Activated CD8-positive, alpha-beta memory T cell treated with anti-CD3 and anti-CD28 coated beads, Interleukin-2, amount 50 U/mL, for 1 hour (primary cell): ENCODE measurements around the gene KIF26A.
"Not testable (repeated sequence)": the region's sequence is repeated elsewhere in the genome, so short reads cannot be mapped to it uniquely, and the experiment has no call there.

Experiments
- DNase-seq: peaks from one replicate; pipeline ENCODE4 v3.0.0-alpha.2; 2020; ENCODE audit errors: extremely low read depth

KIF26A gene

DNA sequence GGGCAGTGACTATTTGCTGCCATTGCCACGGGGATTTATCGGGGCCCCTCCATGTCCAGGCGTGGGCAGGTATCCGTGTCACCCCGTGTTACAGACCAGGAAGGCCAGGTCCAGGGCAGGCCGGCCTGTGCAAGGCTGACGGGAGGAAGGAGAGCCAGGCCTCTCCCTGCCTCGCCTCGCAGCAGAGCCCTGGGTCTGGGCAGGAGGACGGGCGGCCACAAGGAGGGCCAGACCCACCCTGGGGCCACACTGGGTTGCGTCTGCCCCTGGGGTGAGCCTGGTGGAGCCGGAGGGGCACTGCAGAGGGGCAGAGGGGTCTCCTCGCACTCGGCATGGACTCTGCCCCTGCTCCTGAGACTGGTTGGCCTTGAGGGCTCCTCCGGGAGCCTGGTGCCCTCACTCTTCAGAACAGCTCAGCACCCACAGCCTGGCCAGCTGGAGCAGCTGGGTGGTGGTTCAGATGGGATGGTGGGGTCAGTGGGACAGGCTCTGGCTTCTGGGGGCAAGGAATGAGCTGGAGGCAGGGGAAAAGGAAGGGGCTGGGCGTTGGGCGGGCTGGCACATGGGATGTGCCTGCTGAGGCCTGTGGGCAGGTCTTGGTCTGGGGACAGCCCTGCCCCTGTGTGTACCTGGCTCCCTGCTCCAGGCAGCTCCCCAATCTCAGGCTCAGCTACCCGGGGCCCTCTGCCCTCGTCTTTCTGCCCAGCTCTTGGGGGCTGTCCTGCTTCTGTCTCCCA lies 53.9 kb downstream of the KIF26A start:
- DNase-seq: no peak

DNA sequence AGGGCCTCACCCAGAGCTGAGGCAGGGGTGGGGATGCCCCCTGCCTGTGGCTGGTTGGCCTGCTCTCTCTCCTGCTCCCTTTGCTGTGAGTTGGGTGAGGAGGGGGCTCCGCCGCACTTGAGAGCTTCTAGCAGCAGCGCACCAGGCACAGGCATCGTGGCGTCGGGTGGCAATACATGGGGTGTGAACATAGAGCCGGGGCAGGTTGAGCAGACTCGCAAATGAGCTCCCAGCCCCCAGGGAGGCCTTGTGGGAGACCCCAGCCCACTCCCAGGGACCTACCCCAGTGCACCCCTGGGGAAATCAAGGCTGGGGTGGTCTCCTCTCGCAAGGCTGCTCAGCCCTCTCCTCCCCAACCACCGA lies 54.5 kb downstream of the KIF26A start:
- DNase-seq: no peak

DNA sequence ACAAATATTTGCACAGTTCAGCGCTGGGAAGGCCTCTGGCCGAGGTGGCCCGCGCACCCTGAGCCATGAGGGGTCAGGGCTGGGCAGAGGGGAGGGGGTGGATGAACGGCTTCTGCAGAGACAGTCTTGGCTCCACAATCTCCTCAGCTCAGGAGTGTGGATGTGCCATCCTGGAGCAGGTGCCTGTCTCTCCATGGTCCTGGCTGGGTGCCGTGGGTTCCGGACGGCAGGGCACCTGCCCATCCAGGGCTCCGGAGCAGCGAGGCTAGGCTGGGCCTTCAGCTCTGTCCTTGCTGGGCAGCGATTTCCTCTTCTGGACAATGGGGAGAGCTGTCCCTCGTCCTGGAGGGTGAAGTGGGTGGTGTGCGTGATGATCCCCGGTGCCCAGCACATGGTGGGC lies 55.6 kb downstream of the KIF26A start:
- no peak for DNase-seq

DNA sequence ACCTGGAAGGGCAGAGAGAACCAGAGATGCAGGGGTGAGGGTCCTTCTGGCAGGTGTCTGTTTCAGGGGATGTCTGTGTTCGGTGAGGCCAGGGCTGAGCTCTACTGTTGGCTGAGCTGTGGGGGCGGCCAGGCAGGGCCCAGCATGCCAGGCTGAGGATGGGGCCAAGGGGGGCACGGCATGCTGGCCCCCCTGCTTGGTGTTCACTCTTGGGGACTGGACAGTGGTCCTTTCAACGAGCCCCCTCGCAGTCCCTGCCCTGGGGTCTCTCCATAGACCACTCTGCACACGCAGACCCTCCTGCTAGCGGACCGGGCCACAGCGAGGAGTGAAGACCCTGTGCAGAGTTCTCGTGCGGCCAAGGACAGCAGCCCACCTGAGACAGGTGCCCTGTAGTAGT lies 56.3 kb downstream of the KIF26A start:
- no peak for DNase-seq

DNA sequence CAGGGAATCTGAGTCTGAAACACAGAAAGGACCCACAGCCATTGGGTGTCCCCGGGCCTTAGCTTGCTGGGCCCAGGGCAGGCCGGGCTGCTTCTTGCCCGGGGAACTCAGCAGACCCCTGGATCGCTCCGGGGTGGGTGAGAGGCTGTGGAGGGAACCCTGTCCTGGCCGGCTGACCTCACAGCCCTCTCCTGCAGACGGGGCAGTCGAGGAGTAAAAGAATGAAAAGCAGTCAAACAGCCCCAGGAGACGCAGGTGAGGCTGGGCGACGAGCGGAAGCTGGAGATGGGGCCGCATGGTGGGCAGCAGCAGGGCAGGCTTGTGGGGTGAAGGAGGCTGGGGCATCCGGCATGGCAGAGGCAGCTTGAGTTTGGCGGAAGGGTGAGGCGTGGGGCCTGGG lies 57.0 kb downstream of the KIF26A start:
- no peak for DNase-seq

DNA sequence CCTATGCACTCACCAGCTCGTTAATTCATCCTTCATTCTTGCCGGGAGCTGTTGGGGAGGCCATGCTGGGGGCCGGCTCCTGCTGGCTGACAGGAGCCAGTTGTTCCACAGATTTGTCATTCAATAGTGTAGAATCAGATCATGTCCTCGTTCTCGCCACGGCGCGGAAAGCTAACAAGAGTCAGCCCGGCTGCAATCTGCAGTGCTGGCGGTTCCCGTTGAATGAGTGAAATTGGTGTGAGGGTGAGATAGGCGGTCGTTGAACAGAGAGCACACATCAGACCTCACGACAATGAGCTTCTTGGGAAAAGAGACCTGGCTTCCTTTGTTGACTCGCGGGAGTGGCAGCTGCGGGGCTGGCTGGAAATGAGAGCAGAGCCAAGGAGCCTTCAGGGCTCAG lies 57.5 kb downstream of the KIF26A start:
- no peak for DNase-seq

DNA sequence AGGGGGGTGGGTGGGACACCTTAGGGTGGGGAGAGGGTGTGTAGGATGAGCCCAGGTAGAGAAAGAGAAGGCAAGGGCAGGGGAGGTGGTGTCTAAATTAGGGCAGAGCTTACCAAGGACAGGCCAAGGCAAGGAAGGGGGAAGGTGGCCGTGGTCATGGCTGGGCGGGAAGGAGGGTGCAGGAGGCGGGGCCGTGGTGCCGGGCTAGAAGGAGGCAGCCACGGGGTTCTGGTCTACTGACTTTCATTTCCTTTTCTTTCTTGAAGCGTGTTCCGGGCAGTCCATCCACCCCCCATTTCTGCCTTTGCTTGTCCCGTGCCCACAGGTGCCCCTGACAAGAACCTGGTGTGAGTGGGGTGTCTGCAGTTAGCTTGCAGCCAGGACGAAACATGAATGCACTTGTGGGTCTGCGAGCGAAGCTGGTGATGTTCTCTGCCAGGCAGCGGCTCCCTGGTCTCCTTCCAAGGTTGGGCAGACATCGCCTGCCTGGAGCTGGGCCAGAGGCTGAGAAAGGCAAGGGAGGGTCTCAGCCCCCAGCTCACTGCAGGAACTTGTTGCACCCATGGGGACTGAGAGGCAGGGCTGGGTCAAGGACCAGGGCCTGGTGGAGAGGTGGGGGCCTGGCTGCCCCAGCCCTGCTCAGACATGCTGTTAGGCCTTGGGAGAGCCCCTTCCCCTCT lies 58.2 kb downstream of the KIF26A start:
- no peak for DNase-seq

DNA sequence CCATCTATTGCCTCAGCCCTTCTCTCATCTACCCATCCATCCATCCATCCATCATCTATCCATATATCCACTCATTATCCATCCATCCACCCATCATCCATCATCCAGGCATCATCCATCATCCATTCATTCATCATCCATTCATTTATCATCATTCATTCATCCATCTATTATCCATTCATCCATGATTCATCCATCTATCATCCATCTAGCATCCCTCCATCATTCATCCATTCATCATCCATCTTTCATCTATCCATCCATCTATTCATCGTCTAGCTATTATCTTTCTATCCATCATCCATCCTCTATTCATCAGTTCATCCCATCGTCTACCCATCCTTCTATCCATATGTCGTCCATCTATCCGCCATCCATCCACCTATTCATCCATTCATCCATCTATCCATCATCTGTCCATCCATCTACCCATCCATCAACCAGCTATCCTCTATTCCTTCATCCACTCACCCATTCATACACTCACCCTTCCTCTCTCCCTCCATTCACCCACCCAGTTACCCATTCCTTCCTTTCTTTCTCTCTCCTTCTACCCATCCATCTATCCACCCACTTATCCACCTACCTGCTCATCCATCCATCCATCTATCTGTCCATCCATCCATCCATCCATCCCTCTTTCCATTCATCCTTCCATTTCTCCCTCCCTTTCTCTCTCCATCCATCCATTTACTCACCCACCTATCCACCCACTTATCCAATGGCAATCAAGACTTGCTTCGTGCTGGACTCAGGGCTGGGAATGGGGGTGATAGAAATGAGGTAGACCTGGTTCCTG lies 59.3 kb downstream of the KIF26A start:
- no peak for DNase-seq

DNA sequence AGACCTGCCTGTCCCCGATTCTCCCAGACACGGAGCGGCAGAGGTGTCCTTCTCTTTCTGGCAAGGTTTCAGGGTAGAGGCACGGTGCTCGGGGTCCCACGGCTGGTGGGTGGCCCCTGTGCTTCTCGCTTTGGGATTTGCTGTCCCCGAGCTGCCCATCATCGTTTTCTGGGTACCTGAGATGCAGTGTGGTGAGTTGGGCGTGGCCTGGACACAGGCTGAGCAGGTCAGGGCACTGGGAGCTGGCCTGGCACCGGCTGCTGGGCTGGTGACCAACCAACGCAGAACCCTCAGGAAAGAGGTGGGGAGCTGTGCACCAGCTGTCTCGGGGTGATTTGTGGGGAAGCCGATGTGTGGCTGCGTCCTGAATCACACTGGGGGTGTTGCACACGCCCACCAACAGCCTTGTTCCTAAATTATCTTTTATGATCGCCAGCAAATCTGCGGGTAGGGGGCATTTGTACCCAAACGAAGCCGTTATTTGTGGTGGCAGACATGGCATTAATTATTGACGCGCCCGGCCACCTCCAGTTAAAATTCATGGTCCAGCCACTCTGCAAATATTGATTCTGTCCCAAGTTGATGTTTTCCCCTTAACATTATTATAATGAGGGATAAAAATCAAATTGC lies 61.0 kb downstream of the KIF26A start:
- no peak for DNase-seq

DNA sequence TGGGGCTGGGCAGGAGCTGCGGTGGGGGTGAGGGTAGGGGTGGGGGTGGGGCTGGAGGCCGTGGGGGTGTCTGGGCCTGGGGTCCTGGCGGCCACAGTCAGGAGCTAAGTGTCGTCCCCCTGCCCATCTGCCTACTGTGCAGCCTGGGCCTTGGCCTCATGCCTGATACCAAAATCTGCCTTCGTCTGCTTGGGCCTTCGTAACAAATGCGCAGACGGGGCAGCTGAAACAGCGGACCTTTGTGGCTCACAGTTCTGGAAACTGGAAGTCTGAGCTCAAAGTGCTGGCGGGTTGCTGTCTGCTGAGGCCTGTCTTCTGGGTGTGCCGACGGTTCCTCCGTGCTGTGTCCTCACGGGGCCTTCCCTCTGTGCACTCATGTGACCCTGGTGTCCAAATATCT lies 61.7 kb downstream of the KIF26A start:
- no peak for DNase-seq

DNA sequence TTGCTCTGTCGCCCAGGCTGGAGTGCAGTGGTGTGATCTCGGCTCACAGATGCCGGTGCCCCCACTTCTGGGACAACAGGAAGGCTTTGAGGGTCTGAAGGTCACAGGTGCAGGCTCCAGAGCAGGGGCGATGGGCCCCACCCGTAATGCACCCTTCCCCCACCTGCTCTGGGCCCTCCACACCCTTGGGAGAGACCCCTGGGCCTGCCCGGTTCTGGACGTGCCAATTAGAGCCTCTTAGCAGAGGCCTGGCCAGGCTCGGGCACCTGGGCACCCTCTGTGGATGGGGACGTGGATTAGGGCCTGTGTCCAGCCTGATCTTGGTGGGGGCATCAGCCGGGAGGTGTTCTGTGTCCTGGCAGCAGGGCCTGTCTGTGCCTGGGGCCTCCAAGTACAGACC lies 62.2 kb downstream of the KIF26A start:
- no peak for DNase-seq

DNA sequence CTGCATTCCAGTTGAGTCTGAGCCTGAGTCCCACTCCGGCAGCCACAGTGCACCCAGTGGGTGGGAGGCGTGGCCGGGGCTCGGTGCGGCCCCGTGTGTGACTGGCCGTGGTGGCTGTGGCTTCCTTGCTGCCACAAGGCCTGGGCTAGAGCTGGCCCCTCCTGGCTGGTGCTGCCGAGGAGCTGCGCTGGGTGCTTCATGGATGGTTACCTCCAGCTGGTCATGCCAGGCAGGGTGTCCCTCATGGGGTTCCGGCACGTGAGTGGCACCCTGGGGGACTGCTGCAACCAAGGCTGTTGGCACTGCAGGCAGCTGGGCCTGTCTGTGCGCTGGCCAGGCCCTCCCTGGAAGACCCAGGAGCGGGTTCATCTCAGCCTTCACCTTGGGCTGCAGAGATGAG lies 62.7 kb downstream of the KIF26A start:
- DNase-seq: no peak

DNA sequence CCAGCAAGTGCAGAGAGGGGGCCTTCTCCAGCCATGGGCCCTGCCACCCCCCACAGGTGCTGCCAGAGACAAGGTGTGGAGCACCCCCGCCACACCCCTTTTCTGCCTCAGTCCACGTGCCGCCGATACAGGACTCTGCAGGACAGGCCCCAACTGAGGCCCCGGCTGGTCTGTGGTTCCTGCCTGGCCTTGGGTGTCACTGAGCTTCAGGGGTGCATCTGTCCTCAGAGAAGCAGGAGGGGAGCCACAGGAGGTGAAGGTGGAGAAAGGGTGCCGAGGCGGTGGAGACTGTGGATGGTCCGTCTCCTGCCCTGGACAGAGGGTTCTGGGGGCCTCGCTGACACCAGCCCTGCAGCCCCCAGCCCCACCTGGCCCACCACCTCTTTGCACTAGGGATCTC lies 63.1 kb downstream of the KIF26A start:
- no peak for DNase-seq

DNA sequence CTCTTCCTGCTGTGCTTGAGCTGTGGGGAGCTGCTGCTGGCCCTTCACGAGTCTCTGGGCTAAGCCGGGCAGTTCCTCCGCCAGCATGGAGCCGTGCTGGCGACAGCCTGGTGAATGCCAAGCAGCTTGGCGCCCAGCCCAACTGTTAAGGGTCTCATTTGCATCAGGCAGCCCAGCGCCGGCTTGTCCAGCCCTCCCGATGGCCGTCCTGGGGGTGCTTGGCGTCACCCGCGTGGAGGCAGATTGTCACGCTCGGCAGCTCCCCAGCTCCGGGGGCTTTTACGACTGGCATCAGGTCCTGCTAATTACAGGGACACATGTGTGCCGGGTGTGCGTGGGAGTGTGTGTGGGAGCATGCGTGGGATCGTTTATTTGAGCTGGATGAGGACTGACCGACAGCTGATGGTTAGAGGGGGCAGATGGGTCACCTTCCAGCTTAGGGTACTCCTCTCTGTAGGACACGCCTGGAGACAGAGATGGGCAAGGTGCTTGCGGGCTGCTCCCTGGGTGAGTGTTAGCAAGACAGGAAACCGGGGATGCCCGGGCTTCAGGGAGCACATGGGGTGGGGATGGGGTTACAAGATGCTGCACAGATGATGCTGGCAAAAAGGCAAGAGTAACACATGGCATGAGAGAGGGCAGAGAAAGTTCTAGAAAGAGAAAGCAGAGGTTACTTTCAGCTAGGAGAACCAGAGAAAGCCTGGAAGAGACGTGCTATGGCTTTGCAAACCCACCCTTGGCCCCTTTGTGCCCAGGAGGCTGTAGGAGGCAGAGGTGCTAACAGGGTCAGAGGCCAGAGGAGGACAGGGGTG lies 64.1 kb downstream of the KIF26A start:
- no peak for DNase-seq

DNA sequence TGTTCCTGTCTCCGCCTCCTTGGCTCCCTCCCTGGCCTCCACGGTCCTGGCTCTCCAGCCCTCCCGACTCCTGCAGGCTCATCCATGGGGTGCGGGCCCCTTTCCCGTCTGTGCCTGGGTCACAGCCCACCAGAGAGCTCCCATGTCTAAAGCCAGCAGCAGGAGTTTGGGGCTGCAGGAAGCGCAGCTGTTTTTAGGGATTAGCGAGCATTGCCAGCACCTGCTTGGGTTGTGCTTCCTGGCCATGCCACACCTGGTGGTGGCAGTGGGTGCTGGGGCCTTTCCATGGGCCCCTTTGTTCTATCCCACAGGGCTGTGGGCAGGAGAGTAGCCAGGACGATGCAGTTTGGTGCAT lies 64.7 kb downstream of the KIF26A start:
- DNase-seq: no peak

DNA sequence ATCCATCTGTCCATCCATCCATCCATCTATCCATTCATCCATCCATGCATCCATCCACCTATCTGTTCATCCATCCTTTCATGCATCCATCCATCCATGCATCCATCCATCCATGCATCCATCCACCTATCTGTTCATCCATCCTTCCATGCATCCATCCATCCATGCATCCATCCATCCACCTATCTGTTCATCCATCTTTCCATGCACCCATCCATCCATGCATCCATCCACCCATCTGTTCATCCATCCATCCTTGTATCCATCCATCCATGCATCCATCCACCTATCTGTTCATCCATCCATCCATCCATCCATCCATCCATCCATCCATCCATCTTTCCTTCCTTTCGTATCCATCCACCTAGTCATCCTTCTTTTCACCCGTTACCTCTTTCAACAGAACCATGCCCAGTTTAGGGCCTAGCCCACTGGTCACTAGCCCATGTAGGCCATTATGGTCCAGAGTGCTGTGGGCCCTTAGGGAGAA lies 66.3 kb downstream of the KIF26A start:
- no peak for DNase-seq

DNA sequence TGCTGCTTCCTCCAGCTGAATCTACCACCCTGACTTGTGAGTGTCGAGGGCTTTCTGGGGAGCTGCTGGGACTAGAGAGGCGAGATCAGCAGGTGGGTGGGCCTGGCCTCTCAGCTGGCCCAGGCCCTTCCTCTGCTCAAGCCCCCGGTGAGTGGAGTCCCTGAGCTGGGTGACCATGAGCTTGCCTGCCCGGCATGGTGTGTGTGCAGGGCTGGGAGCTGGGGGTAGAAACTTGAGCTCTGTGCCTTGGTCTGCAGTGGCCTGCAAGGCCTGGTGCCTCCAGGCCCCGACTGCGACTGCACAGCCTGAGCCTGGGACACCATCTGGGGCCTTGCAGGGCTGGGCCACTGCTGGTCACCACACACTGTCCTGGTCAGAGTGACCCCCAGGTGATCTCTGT lies 67.4 kb downstream of the KIF26A start:
- DNase-seq: no peak

DNA sequence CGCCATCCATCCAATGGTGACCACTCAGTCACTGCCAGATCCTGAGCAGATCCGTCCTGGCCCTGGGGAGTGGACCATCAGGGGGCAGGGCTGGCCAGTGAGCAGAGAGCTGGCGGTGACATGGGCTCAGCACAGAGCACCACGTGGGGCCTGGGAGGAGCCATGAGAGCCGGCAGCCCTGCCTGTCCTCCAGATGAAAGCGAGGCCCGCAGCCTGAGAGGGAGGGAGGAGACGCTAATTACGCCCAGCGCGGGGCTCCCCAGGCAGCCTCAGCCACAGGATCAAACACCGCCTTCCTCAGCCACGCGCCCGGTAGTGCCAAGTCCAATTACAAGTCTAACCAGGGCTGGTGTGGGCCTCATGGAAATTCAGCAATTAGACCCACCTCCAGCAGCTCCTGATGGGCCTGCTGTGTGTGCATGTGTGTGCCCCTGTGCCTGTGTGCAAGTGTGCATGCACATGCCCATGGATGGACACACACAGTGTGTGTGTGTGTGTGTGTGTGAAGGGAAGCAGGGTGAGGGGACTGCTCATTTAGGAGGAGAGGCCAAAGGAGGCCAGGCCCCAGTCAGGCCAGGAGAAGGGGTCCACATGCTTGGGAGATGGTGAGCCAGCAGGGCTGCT lies 68.0 kb downstream of the KIF26A start:
- DNase-seq: no peak

DNA sequence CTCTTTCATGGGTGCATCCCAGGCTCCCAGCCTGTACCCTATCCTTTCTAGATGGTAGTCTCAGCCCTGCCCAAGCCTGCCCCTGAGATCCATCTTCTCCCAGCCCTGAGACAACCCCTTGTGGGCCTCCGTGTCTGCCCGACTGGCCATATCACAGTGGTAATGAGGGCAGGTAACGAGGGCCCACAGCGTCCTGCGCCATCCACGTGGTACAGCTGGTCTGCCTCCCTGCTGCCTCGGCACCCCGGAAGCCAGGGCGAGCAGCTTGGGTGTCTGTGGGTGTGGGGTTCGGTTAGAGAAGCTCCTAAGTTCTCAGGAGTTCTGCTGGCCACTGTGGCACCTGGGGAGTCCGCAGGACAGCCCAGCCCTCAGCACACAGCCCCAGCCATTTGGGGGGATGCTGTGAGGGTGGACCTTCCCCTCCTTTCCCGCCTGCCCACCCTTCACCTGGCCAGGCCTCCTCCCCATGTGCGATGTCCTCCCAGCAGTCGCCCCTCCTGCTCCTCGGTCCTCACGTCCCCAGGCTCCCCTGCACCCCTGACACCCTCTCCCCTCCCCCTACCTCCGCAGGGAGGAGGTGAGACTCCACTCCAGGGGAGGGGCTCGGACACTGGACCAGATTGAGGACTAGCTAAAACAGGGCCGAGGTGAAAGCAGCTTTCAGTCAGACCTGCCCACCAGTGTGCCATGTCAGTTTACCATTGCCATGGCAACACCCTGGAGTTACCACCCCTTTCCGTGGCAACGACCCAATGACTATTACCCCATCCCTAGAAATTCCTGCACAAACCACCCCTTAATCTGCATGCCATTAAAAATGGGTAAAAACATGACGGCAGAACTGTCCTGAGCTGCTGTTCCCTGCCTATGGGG lies 69.0 kb downstream of the KIF26A start:
- DNase-seq: no peak

DNA sequence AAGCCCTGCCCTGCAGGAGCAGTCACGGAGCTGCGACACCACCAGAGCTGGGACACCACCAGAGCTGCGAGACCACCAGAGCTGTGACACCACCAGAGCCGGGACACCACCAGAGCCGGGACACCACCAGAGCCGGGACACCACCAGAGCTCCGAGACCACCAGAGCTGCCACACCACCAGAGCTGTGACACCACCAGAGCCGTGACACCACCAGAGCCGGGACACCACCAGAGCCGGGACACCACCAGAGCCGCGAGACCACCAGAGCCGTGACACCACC lies 69.6 kb downstream of the KIF26A start:
- not testable (repeated sequence) for DNase-seq
